AG04450 (cell line): ENCODE data around the gene POGLUT2. TPM values are rescaled to one million over a fixed set of nuclear protein-coding genes. Genes with fewer than 3 reads are reported as not detected.

Experiments
- CTCF ChIA-PET: fragments of 300-600, 350-600 bp; formaldehyde crosslinking; extraction: SDS; loops from one replicate; lab custom pipeline; 2022; ENCODE audit warnings: antibody characterized with exemption, inconsistent platforms; lab: Charles Lee
- POLR2A ChIA-PET: fragments of 350-600 bp; formaldehyde crosslinking; extraction: SDS; loops from one replicate; lab custom pipeline; 2021; ENCODE audit warnings: antibody characterized with exemption, inconsistent platforms; lab: Yijun Ruan, JAX
- DNase-seq: peaks from one replicate; pipeline ENCODE4 v3.0.0-alpha.2; 2011; ENCODE audit warnings: low read depth, low spot score
- H3K27ac ChIP-seq: one replicate; pipeline ENCODE4 v1.5.1; 2012; ENCODE audit warnings: low read depth, low read length, control low read depth
- H3K27me3 ChIP-seq: one replicate; pipeline ENCODE4 v1.6.0; 2012; ENCODE audit warnings: low read length; ENCODE audit not compliant: control insufficient read depth, insufficient read depth
- H3K4me3 ChIP-seq: 2 replicates; pipeline ENCODE4 v1.5.1; 2011; ENCODE audit warnings: mild to moderate bottlenecking, low read depth, low read length, control low read depth
- H3K9me3 ChIP-seq: 2 replicates; pipeline ENCODE4 v1.5.1; 2012; ENCODE audit warnings: low read length; ENCODE audit not compliant: control insufficient read depth, insufficient read depth
- polyA plus RNA-seq: library from polyadenylated mRNA; depleted of rRNA; stranded (reverse); fragments of >200 nt; gene quantifications from 2 replicates; pipeline ENCODE4 v1.2.3, GENCODE V29; 2011
- TF ChIP-seq, protein P1 (sequence below): IDR thresholded peaks from 2 replicates; pipeline ENCODE4 v1.5.1; 2011; ENCODE audit warnings: low read depth, low read length, control low read depth, inconsistent platforms

Gene POGLUT2
- polyA plus RNA-seq, 1 experiment: 24.8 TPM

DNA sequence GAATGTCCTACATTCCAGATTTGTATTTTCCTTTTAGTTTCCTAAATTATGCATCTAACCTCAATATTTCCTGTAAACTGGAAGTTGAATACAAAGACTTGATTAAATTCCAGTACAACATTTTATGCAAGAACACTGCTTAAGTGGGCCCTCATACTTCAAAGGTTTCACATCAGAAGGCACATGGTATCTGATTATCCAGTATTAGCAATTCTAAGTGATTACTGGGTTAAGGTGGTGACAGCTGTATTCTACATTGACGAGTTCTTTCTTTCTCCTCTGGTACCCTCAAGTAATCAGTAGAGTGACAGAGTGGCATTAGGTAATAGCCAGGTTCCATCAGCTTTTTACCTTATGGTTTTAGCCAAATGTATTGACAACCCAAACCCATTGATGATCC lies 18.5 kb upstream of the POGLUT2 start:
- Histone ChIP-seq H3K27ac (no peak overlapping the region), H3K27me3 (no peaks in the 10 kb centered on the region), H3K4me3 (no peak overlapping the region), H3K9me3 (no peaks in the 10 kb centered on the region)
- ChIA-PET CTCF (interaction anchor here (1.0 kb wide), 1 partner anchor 17 kb away, joined by 3 read pairs; no protein-coding TSS in a partner anchor), POLR2A (no interaction called here)
- DNase-seq: no peak
- TF ChIP-seq, protein P1, sequence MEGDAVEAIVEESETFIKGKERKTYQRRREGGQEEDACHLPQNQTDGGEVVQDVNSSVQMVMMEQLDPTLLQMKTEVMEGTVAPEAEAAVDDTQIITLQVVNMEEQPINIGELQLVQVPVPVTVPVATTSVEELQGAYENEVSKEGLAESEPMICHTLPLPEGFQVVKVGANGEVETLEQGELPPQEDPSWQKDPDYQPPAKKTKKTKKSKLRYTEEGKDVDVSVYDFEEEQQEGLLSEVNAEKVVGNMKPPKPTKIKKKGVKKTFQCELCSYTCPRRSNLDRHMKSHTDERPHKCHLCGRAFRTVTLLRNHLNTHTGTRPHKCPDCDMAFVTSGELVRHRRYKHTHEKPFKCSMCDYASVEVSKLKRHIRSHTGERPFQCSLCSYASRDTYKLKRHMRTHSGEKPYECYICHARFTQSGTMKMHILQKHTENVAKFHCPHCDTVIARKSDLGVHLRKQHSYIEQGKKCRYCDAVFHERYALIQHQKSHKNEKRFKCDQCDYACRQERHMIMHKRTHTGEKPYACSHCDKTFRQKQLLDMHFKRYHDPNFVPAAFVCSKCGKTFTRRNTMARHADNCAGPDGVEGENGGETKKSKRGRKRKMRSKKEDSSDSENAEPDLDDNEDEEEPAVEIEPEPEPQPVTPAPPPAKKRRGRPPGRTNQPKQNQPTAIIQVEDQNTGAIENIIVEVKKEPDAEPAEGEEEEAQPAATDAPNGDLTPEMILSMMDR: no peak

DNA sequence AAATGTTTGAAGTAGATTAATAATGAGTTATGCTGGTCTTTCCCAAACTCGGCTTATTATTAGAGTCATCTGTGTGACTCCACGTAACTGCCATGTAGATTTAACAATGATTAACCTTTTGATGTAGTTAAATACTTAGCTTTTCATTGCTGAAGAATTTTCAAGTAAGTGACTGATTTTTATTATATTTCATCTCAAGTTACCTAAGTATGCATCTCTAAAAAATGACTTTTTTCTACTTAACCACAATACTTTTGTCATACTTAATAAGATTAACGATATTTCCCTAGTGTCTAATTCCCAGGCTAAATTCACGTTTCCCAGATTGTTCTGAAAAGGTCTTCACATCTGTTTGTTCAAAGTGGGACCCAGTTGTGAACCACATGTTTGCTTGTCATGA lies 17.9 kb upstream of the POGLUT2 start:
- CTCF ChIA-PET: interaction anchor here (1.0 kb wide), 1 partner anchor 17 kb away, joined by 3 read pairs; no protein-coding TSS in a partner anchor
- no peak for DNase-seq

DNA sequence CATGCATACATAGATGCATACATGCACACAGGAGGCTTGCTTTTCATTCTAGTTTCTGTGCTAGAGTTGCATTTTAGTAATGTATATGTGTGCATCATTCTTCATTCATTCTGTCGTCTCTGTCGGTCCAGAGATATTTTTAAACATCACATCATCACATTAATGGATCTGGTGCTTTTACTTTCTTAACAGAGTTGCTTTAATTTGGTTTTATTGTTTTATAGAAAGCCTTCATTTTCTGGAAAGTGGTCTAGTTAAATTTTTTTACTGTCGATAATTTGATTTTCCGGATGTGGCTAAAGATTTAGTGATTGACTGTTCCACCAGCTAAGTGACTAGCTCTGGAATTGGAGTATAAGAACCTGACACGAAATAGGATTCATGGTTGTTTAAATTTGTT lies 17.0 kb upstream of the POGLUT2 start:
- ChIA-PET CTCF (interaction anchor here (0.9 kb wide), 1 partner anchor 15 kb away, joined by 3 read pairs; no protein-coding TSS in a partner anchor), POLR2A (no interaction called here)
- TF ChIP-seq, protein P1: no peak
- H3K9me3 ChIP-seq: peaks cover under 1% of the 10 kb centered on the region
- H3K27me3 ChIP-seq: no peaks in the 10 kb centered on the region
- no peak overlapping the region for H3K4me3 ChIP-seq
- DNase-seq: no peak
- no peak overlapping the region for H3K27ac ChIP-seq

More for the DNA sequence above, 17.9 kb upstream of the POGLUT2 start:
- Histone ChIP-seq H3K27me3 (no peaks in the 10 kb centered on the region), H3K27ac (no peak overlapping the region), H3K9me3 (no peaks in the 10 kb centered on the region), H3K4me3 (no peak overlapping the region)
- POLR2A ChIA-PET: no interaction called here
- TF ChIP-seq, protein P1: no peak

DNA sequence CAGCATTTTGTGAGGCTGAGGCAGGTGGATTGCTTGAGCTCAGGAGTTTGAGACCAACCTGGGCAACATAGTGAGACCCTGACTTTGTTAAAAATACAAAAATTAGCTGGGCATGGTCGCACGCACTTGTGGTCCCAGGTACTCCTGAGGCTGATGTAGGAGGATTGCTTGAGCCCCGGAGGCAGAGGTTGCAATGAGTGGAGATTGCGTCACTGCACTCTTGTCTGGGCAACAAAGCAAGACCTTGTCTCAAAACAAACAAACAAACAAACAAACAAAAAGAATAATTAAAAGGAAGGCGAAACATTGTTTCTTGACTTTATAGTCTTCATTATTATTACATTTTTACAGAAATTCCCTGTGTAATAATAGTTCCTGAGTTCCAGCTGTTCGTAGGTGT lies 16.0 kb upstream of the POGLUT2 start:
- Histone ChIP-seq H3K9me3 (peaks cover 5% of the 10 kb centered on the region), H3K27me3 (no peaks in the 10 kb centered on the region), H3K27ac (no peak overlapping the region), H3K4me3 (no peak overlapping the region)
- POLR2A ChIA-PET: no interaction called here
- CTCF ChIA-PET: interaction anchor here (1.2 kb wide), 1 partner anchor 14 kb away, joined by 3 read pairs; no protein-coding TSS in a partner anchor
- DNase-seq: no peak
- TF ChIP-seq, protein P1: no peak

DNA sequence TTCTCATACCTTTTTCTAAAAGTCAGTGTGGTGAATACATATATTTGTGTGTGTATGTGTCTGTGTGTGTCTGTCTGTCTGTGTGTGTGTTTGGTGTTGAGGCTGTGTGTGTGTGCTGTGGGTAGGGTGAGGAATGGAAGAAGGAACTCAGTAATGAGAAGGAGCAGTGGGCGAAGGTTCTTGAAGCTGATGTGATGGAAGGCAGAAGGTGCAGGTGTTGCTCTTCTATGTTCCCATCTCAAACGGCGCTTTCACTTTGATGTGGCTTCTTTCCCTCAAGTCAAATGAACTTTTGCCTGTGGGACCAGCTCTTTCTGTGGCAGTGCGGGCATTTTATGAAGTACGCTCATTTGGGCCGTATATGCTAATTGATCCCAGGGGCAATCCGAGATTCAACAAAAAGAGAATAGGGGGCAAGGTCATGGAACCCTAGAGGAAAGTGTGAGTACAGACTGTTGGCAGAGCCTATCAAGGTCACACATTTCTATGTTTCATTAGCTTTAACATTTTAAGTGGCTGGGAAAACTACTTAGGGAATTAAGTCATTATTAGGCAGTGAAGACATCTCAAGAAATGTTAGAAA lies 15.3 kb upstream of the POGLUT2 start:
- CTCF ChIA-PET: interaction anchor here (0.7 to 1.6 kb wide), 3 partner anchors 13 to 56 kb away, joined by 3 to 10 read pairs (median 3); partner anchors contain the start of genes BIVM and POGLUT2
- no peaks in the 10 kb centered on the region for H3K27me3 ChIP-seq
- TF ChIP-seq, protein P1: no peak
- POLR2A ChIA-PET: no interaction called here
- no peak overlapping the region for H3K27ac ChIP-seq
- H3K9me3 ChIP-seq: peaks cover 8% of the 10 kb centered on the region
- no peak for DNase-seq
- H3K4me3 ChIP-seq: no peak overlapping the region
